Right kidney (tissue), 1 donor: Measurements from ENCODE around the gene WWC1.
"Not testable (repeated sequence)": the region's sequence is repeated elsewhere in the genome, so short reads cannot be mapped to it uniquely, and the experiment has no call there.

Source experiments
- DNase-seq: peaks from one replicate; pipeline ENCODE4 v3.0.0-alpha.2; 2016

Gene WWC1

GRCh38 chr5:168307022-168307421, 15.6 kb downstream of the WWC1 start:
- DNase-seq: no peak

- DNase-seq: no peak
These were observed 16.6 kb downstream of the WWC1 start for GRCh38 chr5:168307925-168308584.

- no peak for DNase-seq
These were observed 17.6 kb downstream of the WWC1 start for GRCh38 chr5:168308976-168309598.

- DNase-seq: not testable (repeated sequence)
These were observed 19.1 kb downstream of the WWC1 start for GRCh38 chr5:168310541-168310940.

- DNase-seq: no peak
These were observed 19.7 kb downstream of the WWC1 start for GRCh38 chr5:168311061-168311566.

GRCh38 chr5:168312606-168313295, 21.3 kb downstream of the WWC1 start:
- no peak for DNase-seq

GRCh38 chr5:168313596-168314204, 22.3 kb downstream of the WWC1 start:
- no peak for DNase-seq

GRCh38 chr5:168314735-168315411, 23.4 kb downstream of the WWC1 start:
- DNase-seq: no peak

- no peak for DNase-seq
These were observed 24.1 kb downstream of the WWC1 start for GRCh38 chr5:168315416-168316138.

- peak; percentile 58 for DNase-seq
These were observed 24.7 kb downstream of the WWC1 start for GRCh38 chr5:168316139-168316578.

GRCh38 chr5:168317096-168317520, 25.7 kb downstream of the WWC1 start:
- no peak for DNase-seq

GRCh38 chr5:168317521-168318147, 26.2 kb downstream of the WWC1 start:
- no peak for DNase-seq

GRCh38 chr5:168318240-168318639, 26.8 kb downstream of the WWC1 start:
- DNase-seq: no peak

- no peak for DNase-seq
These were observed 28.3 kb downstream of the WWC1 start for GRCh38 chr5:168319774-168320173.

GRCh38 chr5:168320805-168321204, 29.4 kb downstream of the WWC1 start:
- no peak for DNase-seq

- DNase-seq: no peak
These were observed 33.6 kb downstream of the WWC1 start for GRCh38 chr5:168324859-168325630.

- DNase-seq: no peak
These were observed 35.6 kb downstream of the WWC1 start for GRCh38 chr5:168327019-168327421.

- no peak for DNase-seq
These were observed 36.0 kb downstream of the WWC1 start for GRCh38 chr5:168327451-168327850.

- no peak for DNase-seq
These were observed 36.5 kb downstream of the WWC1 start for GRCh38 chr5:168327994-168328393.

- DNase-seq: no peak
These were observed 37.4 kb downstream of the WWC1 start for GRCh38 chr5:168328814-168329213.
